SK-N-SH (cell line): ENCODE data around the gene CHST10. TPM values are rescaled to one million over a fixed set of nuclear protein-coding genes. Genes with fewer than 3 reads are reported as not detected.

Experiments used
- CTCF ChIA-PET: fragments of 300-600, 350-600 bp; formaldehyde crosslinking; extraction: SDS; loops from one replicate; lab custom pipeline; 2021; lab: Yijun Ruan, JAX
- POLR2A ChIA-PET: fragments of 350-600 bp; sonication (Branson Sonifier 250); formaldehyde crosslinking; extraction: SDS; loops from one replicate; lab custom pipeline; 2020; ENCODE audit warnings: antibody characterized with exemption, inconsistent platforms; lab: Yijun Ruan, JAX
- DNase-seq: peaks from one replicate; pipeline ENCODE4 v3.0.0; 2012
- H2AFZ ChIP-seq: fragments of 200-600 bp; sonication (generic); 2 replicates; pipeline ENCODE4 v1.8.1; 2016; ENCODE audit warnings: antibody characterized with exemption, mild to moderate bottlenecking, low read depth
- H3F3A ChIP-seq: fragments of 200-600 bp; sonication (generic); replicated peaks from 2 replicates; pipeline ENCODE3; 2016; ENCODE audit warnings: antibody characterized with exemption, mild to moderate bottlenecking; ENCODE audit not compliant: insufficient read depth
- H3K27ac ChIP-seq, 2 experiments: fragments of 200-500 bp in 1 of 2; fragments of 200-600 bp in 1 of 2; sonication (Bioruptor generic) in 1 of 2; sonication (generic), shearing (Covaris generic) in 1 of 2; 2 replicates each; pipeline versions ENCODE4 v1.5.1 to v1.6.1; 2014 to 2016; ENCODE audit warnings: low read depth in 2 of 2, inconsistent platforms in 1 of 2, low read length in 1 of 2, mild to moderate bottlenecking in 1 of 2, mixed read lengths in 1 of 2
- H3K27me3 ChIP-seq: fragments of 200-600 bp; sonication (generic), shearing (Covaris generic); 2 replicates; pipeline ENCODE4 v1.6.1; 2016; ENCODE audit warnings: mixed run types; ENCODE audit not compliant: insufficient read depth
- H3K36me3 ChIP-seq, 2 experiments: fragments of 200-500 bp in 1 of 2; fragments of 200-600 bp in 1 of 2; sonication (Bioruptor generic) in 1 of 2; sonication (generic) in 1 of 2; replicated peaks in 1 of 2; 2 replicates each; pipeline versions ENCODE3 to v1.5.1; 2014 to 2016; ENCODE audit warnings: low read length in 1 of 2, mild to moderate bottlenecking in 1 of 2; ENCODE audit not compliant: insufficient read depth in 2 of 2, control insufficient read depth in 1 of 2
- H3K4me1 ChIP-seq, 2 experiments: fragments of 200-500 bp in 1 of 2; fragments of 200-600 bp in 1 of 2; sonication (Bioruptor generic) in 1 of 2; sonication (generic), shearing (Covaris generic) in 1 of 2; 2 replicates each; pipeline versions ENCODE4 v1.5.1 to v1.6.1; 2014 to 2016; ENCODE audit warnings: low read depth in 1 of 2, low read length in 1 of 2, mixed run types in 1 of 2; ENCODE audit not compliant: insufficient read depth in 2 of 2, control insufficient read depth in 1 of 2
- H3K4me2 ChIP-seq: fragments of 200-600 bp; sonication (generic), shearing (Covaris generic); 2 replicates; pipeline ENCODE4 v1.6.1; 2017; ENCODE audit warnings: mixed run types
- H3K4me3 ChIP-seq, 2 experiments: fragments of 200-500 bp in 1 of 2; fragments of 200-600 bp in 1 of 2; sonication (Bioruptor generic) in 1 of 2; sonication (generic), shearing (Covaris generic) in 1 of 2; 2 replicates each; pipeline versions ENCODE4 v1.5.1 to v1.8.1; 2014 to 2016; ENCODE audit warnings: low read depth in 2 of 2, inconsistent platforms in 1 of 2, low read length in 1 of 2, mild to moderate bottlenecking in 1 of 2, mixed read lengths in 1 of 2, moderate library complexity in 1 of 2
- H3K79me2 ChIP-seq: fragments of 200-600 bp; sonication (generic); 2 replicates; pipeline ENCODE4 v1.8.1; 2017; ENCODE audit warnings: mild to moderate bottlenecking; ENCODE audit not compliant: insufficient read depth
- H3K9ac ChIP-seq: fragments of 200-600 bp; sonication (generic); 2 replicates; pipeline ENCODE4 v1.6.1; 2017; ENCODE audit warnings: mixed run types
- H3K9me2 ChIP-seq: fragments of 200-600 bp; sonication (generic); 2 replicates; pipeline ENCODE4 v1.6.1; 2017; ENCODE audit warnings: mixed run types
- H3K9me3 ChIP-seq: fragments of 200-600 bp; sonication (generic); 2 replicates; pipeline ENCODE4 v1.6.1; 2017; ENCODE audit warnings: mixed run types, mild to moderate bottlenecking, moderate library complexity
- H4K20me1 ChIP-seq: fragments of 200-600 bp; sonication (generic); 2 replicates; pipeline ENCODE4 v1.6.1; 2017; ENCODE audit warnings: mild to moderate bottlenecking, mixed run types; ENCODE audit not compliant: insufficient read depth
- EP300 ChIP-seq, 2 experiments: IDR thresholded peaks; 2 replicates each; pipeline versions ENCODE4 v1.4.0 to v1.6.1; 2012; ENCODE audit warnings: borderline replicate concordance in 1 of 2, low read depth in 1 of 2, low read length in 1 of 2
- FOXM1 ChIP-seq: IDR thresholded peaks from 2 replicates; pipeline ENCODE4 v1.4.0; 2012; ENCODE audit warnings: low read depth, mild to moderate bottlenecking
- GATA2 ChIP-seq: sonication (generic); formaldehyde crosslinking; IDR thresholded peaks from 2 replicates; pipeline ENCODE4 v1.5.0; 2020; ENCODE audit warnings: mild to moderate bottlenecking, missing genetic modification reagents
- IRF3 ChIP-seq: fragments of 150-350 bp; IDR thresholded peaks from 2 replicates; pipeline ENCODE4 v1.6.1; 2016; ENCODE audit warnings: mild to moderate bottlenecking, low read depth, low read length
- MAX ChIP-seq: IDR thresholded peaks from 2 replicates; pipeline ENCODE4 v1.4.0; 2012; ENCODE audit warnings: low read depth
- MEF2A ChIP-seq: IDR thresholded peaks from 2 replicates; pipeline ENCODE4 v1.4.0; 2012; ENCODE audit warnings: low read depth, borderline replicate concordance
- NFIC ChIP-seq: IDR thresholded peaks from 2 replicates; pipeline ENCODE4 v1.4.0; 2012; ENCODE audit warnings: borderline replicate concordance
- NRF1 ChIP-seq: IDR thresholded peaks from 2 replicates; pipeline ENCODE4 v1.6.1; 2012; ENCODE audit warnings: low read depth, mild to moderate bottlenecking, low read length
- RCOR1 ChIP-seq: fragments of 150-350 bp; IDR thresholded peaks from 2 replicates; pipeline ENCODE4 v1.6.1; 2017; ENCODE audit warnings: antibody characterized with exemption, low read length
- RXRA ChIP-seq: IDR thresholded peaks from 2 replicates; pipeline ENCODE4 v1.4.0; 2012; ENCODE audit warnings: low read depth, mild to moderate bottlenecking, borderline replicate concordance
- TEAD4 ChIP-seq: IDR thresholded peaks from 2 replicates; pipeline ENCODE4 v1.4.0; 2012; ENCODE audit warnings: mild to moderate bottlenecking, borderline replicate concordance; ENCODE audit not compliant: insufficient read depth
- WGBS: methylation state at CpG from one replicate; pipeline ENCODE4 v1.1.6; 2017; ENCODE audit warnings: low lambda C conversion rate; 5-methylcytosine and 5-hydroxymethylcytosine counted together
- polyA plus RNA-seq, 3 experiments: library from polyadenylated mRNA; depleted of rRNA; stranded (reverse); fragments of >200 nt; gene quantifications; 2 replicates each; pipeline ENCODE4 v1.2.3, GENCODE V29; 2012
- TF ChIP-seq, protein P1 (sequence below): IDR thresholded peaks from 2 replicates; pipeline ENCODE4 v1.6.1; 2012; ENCODE audit warnings: mild to moderate bottlenecking, low read depth, low read length, moderate library complexity
- TF ChIP-seq, protein P2 (sequence below): fragments of 200-600 bp; sonication (generic); IDR thresholded peaks from 2 replicates; pipeline ENCODE4 v1.6.1; 2017; ENCODE audit warnings: antibody characterized with exemption, mild to moderate bottlenecking, moderate library complexity

The CHST10 gene
- polyA plus RNA-seq, 1 of the 3 experiments (the other 2 are of a cell fraction) = 17.6 TPM

- Histone ChIP-seq H4K20me1 (no peaks in the 10 kb centered on the region), H3K9ac (no peak overlapping the region), H3K4me1 (no peaks in the 10 kb centered on the region), H3F3A (no peaks in the 10 kb centered on the region), H3K36me3 (peaks cover 0 to 34% of the 10 kb centered on the region in 2 experiments), H2AFZ (no peak overlapping the region), H3K9me3 (no peaks in the 10 kb centered on the region), H3K27ac (no peak overlapping the region), H3K27me3 (no peaks in the 10 kb centered on the region), H3K4me2 (no peak overlapping the region), H3K4me3 (no peak overlapping the region), H3K79me2 (no peaks in the 10 kb centered on the region), H3K9me2 (no peaks in the 10 kb centered on the region)
- CTCF ChIA-PET = interaction anchor here (18.9 kb wide), 1 partner anchor 132 kb away, joined by 467 read pairs; no protein-coding TSS in a partner anchor
- 94% methylated on average over 15 of the region's 15 CpGs for WGBS
- POLR2A ChIA-PET = no interaction called here
- TF ChIP-seq TEAD4 (no peak), RXRA (no peak), IRF3 (no peak), RCOR1 (no peak), MAX (no peak), NFIC (no peak), EP300 (IDR thresholded peaks at IDR 0.05; ENCODE audit: borderline replicate concordance in 1 of 2, low read depth in 1 of 2, low read length in 1 of 2) (no peak), GATA2 (no peak), FOXM1 (no peak), MEF2A (no peak), NRF1 (no peak)
- TF ChIP-seq, protein P1, sequence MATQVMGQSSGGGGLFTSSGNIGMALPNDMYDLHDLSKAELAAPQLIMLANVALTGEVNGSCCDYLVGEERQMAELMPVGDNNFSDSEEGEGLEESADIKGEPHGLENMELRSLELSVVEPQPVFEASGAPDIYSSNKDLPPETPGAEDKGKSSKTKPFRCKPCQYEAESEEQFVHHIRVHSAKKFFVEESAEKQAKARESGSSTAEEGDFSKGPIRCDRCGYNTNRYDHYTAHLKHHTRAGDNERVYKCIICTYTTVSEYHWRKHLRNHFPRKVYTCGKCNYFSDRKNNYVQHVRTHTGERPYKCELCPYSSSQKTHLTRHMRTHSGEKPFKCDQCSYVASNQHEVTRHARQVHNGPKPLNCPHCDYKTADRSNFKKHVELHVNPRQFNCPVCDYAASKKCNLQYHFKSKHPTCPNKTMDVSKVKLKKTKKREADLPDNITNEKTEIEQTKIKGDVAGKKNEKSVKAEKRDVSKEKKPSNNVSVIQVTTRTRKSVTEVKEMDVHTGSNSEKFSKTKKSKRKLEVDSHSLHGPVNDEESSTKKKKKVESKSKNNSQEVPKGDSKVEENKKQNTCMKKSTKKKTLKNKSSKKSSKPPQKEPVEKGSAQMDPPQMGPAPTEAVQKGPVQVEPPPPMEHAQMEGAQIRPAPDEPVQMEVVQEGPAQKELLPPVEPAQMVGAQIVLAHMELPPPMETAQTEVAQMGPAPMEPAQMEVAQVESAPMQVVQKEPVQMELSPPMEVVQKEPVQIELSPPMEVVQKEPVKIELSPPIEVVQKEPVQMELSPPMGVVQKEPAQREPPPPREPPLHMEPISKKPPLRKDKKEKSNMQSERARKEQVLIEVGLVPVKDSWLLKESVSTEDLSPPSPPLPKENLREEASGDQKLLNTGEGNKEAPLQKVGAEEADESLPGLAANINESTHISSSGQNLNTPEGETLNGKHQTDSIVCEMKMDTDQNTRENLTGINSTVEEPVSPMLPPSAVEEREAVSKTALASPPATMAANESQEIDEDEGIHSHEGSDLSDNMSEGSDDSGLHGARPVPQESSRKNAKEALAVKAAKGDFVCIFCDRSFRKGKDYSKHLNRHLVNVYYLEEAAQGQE = no peak
- TF ChIP-seq, protein P2, sequence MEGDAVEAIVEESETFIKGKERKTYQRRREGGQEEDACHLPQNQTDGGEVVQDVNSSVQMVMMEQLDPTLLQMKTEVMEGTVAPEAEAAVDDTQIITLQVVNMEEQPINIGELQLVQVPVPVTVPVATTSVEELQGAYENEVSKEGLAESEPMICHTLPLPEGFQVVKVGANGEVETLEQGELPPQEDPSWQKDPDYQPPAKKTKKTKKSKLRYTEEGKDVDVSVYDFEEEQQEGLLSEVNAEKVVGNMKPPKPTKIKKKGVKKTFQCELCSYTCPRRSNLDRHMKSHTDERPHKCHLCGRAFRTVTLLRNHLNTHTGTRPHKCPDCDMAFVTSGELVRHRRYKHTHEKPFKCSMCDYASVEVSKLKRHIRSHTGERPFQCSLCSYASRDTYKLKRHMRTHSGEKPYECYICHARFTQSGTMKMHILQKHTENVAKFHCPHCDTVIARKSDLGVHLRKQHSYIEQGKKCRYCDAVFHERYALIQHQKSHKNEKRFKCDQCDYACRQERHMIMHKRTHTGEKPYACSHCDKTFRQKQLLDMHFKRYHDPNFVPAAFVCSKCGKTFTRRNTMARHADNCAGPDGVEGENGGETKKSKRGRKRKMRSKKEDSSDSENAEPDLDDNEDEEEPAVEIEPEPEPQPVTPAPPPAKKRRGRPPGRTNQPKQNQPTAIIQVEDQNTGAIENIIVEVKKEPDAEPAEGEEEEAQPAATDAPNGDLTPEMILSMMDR = no peak
- DNase-seq = no peak
These were observed 24.1 kb downstream of the CHST10 start for GRCh38 chr2:100393362-100393761.
